Measurements from ENCODE around the gene TUBGCP3. TPM values are rescaled to one million over a fixed set of nuclear protein-coding genes. Genes with fewer than 3 reads are reported as not detected.

The TUBGCP3 gene
- polyA plus RNA-seq, 1 donor from 2014 or later, result 20.3 TPM

GRCh38 chr13:112626124-112626523 lies 38.2 kb upstream of the TUBGCP3 start:
- Histone ChIP-seq H3K9me2 (ENCODE audit: insufficient read depth, low read length) (no peaks in the 10 kb centered on the region), H3F3A (ENCODE audit: insufficient read depth, low read length, poor library complexity, severe bottlenecking) (no peaks in the 10 kb centered on the region), H3K36me3 (ENCODE audit: insufficient read depth, low read length) (no peaks in the 10 kb centered on the region), H3K27me3 (ENCODE audit: insufficient read depth, low read depth, low read length) (no peaks in the 10 kb centered on the region), H4K20me1 (ENCODE audit: insufficient read depth) (no peaks in the 10 kb centered on the region), H3K9me3 (ENCODE audit: low read length) (no peaks in the 10 kb centered on the region), H2AFZ (ENCODE audit: low read depth, low read length) (no peak overlapping the region), H3K9ac (ENCODE audit: low read length) (no peak overlapping the region), H3K4me3 (ENCODE audit: low read length) (no peak overlapping the region), H3K27ac (ENCODE audit: low read length) (no peak overlapping the region), H3K4me2 (ENCODE audit: low read length) (no peak overlapping the region), H3K79me2 (replicated peaks; ENCODE audit: insufficient read depth, low read length) (no peaks in the 10 kb centered on the region)
- no peak for TF ChIP-seq EZH2 (IDR thresholded peaks at IDR 0.05; ENCODE audit: borderline replicate concordance, insufficient read depth, low read length, poor library complexity, severe bottlenecking)
- TF ChIP-seq POLR2AphosphoS5 (IDR thresholded peaks at IDR 0.05), result no peak
- no peak for TF ChIP-seq EP300 (conservative IDR thresholded peaks at IDR 0.05; ENCODE audit: poor library complexity, severe bottlenecking)
- no peak for TF ChIP-seq MXI1 (conservative IDR thresholded peaks at IDR 0.05; ENCODE audit: poor library complexity, severe bottlenecking)
- no peak for TF ChIP-seq REST (IDR thresholded peaks at IDR 0.05; ENCODE audit: borderline replicate concordance)
- no peak for TF ChIP-seq SMC3 (conservative IDR thresholded peaks at IDR 0.05; ENCODE audit: poor library complexity)
- no peak for TF ChIP-seq CTCF (IDR thresholded peaks at IDR 0.05; ENCODE audit: poor library complexity, severe bottlenecking)
- TF ChIP-seq RAD21 (conservative IDR thresholded peaks at IDR 0.05), result no peak
- TF ChIP-seq TAF1 (IDR thresholded peaks at IDR 0.05; ENCODE audit: low read depth), result no peak

- no peak for TF ChIP-seq CTCF (IDR thresholded peaks at IDR 0.05; ENCODE audit: poor library complexity, severe bottlenecking)
- TF ChIP-seq POLR2AphosphoS5 (IDR thresholded peaks at IDR 0.05), result no peak
- TF ChIP-seq EZH2 (IDR thresholded peaks at IDR 0.05; ENCODE audit: borderline replicate concordance, insufficient read depth, low read length, poor library complexity, severe bottlenecking), result no peak
- no peak for TF ChIP-seq EP300 (conservative IDR thresholded peaks at IDR 0.05; ENCODE audit: poor library complexity, severe bottlenecking)
These were observed 37.7 kb upstream of the TUBGCP3 start for GRCh38 chr13:112625698-112626097.

More at GRCh38 chr13:112625698-112626097, 37.7 kb upstream of the TUBGCP3 start:
- Histone ChIP-seq H3K4me3 (ENCODE audit: low read length) (no peak overlapping the region), H3K79me2 (replicated peaks; ENCODE audit: insufficient read depth, low read length) (no peaks in the 10 kb centered on the region), H3K9me3 (ENCODE audit: low read length) (no peaks in the 10 kb centered on the region), H3K9ac (ENCODE audit: low read length) (no peak overlapping the region), H3K4me2 (ENCODE audit: low read length) (no peak overlapping the region), H2AFZ (ENCODE audit: low read depth, low read length) (no peak overlapping the region), H3K27me3 (ENCODE audit: insufficient read depth, low read depth, low read length) (no peaks in the 10 kb centered on the region), H3F3A (ENCODE audit: insufficient read depth, low read length, poor library complexity, severe bottlenecking) (no peaks in the 10 kb centered on the region), H3K9me2 (ENCODE audit: insufficient read depth, low read length) (no peaks in the 10 kb centered on the region), H3K36me3 (ENCODE audit: insufficient read depth, low read length) (no peaks in the 10 kb centered on the region), H4K20me1 (ENCODE audit: insufficient read depth) (no peaks in the 10 kb centered on the region), H3K27ac (ENCODE audit: low read length) (no peak overlapping the region)
